NCI-H510A treated with DMSO at 0.1 percent for 48 hours (cell line): Measurements from ENCODE around the gene SEC14L1.
A peak's percentile ranks its signal among the peaks of the same experiment; 100 is the strongest.

Source experiments
- DNase-seq: peaks from one replicate; lab custom pipeline; 2025; lab: John Stamatoyannopoulos, UW

The SEC14L1 gene

GRCh38 chr17:77163001-77163400 is 22.2 kb downstream of the SEC14L1 start:
- no peak for DNase-seq

- DNase-seq: no peak
Observed at GRCh38 chr17:77163511-77164280, 22.9 kb downstream of the SEC14L1 start.

- DNase-seq: no peak
Observed at GRCh38 chr17:77164483-77165091, 23.8 kb downstream of the SEC14L1 start.

GRCh38 chr17:77165577-77165976 is 24.8 kb downstream of the SEC14L1 start:
- no peak for DNase-seq

GRCh38 chr17:77167472-77168306 is 26.9 kb downstream of the SEC14L1 start:
- DNase-seq: no peak

- DNase-seq: no peak
Observed at GRCh38 chr17:77173104-77173503, 32.3 kb downstream of the SEC14L1 start.

- no peak for DNase-seq
Observed at GRCh38 chr17:77174928-77175661, 34.3 kb downstream of the SEC14L1 start.

GRCh38 chr17:77177002-77177741 is 36.4 kb downstream of the SEC14L1 start:
- no peak for DNase-seq

GRCh38 chr17:77178050-77178449 is 37.3 kb downstream of the SEC14L1 start:
- no peak for DNase-seq

- no peak for DNase-seq
Observed at GRCh38 chr17:77178563-77178962, 37.8 kb downstream of the SEC14L1 start.

- no peak for DNase-seq
Observed at GRCh38 chr17:77180503-77181357, 40.0 kb downstream of the SEC14L1 start.

- DNase-seq: no peak
Observed at GRCh38 chr17:77182205-77183172, 41.7 kb downstream of the SEC14L1 start.

- no peak for DNase-seq
Observed at GRCh38 chr17:77184474-77184873, 43.7 kb downstream of the SEC14L1 start.

- DNase-seq: no peak
Observed at GRCh38 chr17:77185137-77185536, 44.4 kb downstream of the SEC14L1 start.

- no peak for DNase-seq
Observed at GRCh38 chr17:77186141-77186604, 45.4 kb downstream of the SEC14L1 start.

GRCh38 chr17:77188084-77189066 is 47.6 kb downstream of the SEC14L1 start:
- DNase-seq: peak; percentile 30

GRCh38 chr17:77189148-77189547 is 48.4 kb downstream of the SEC14L1 start:
- DNase-seq: no peak

- no peak for DNase-seq
Observed at GRCh38 chr17:77190576-77190975, 49.8 kb downstream of the SEC14L1 start.
